Activated T-cell treated with anti-CD3 and anti-CD28 coated beads, Interleukin-2, amount 50 U/mL, for 1 hour (primary cell): ENCODE results near the gene C5orf58.
"Not testable (repeated sequence)": the region's sequence is repeated elsewhere in the genome, so short reads cannot be mapped to it uniquely, and the experiment has no call there.

Experiments
- DNase-seq: peaks from one replicate; pipeline ENCODE4 v3.0.0-alpha.2; 2020

C5orf58 gene

DNA sequence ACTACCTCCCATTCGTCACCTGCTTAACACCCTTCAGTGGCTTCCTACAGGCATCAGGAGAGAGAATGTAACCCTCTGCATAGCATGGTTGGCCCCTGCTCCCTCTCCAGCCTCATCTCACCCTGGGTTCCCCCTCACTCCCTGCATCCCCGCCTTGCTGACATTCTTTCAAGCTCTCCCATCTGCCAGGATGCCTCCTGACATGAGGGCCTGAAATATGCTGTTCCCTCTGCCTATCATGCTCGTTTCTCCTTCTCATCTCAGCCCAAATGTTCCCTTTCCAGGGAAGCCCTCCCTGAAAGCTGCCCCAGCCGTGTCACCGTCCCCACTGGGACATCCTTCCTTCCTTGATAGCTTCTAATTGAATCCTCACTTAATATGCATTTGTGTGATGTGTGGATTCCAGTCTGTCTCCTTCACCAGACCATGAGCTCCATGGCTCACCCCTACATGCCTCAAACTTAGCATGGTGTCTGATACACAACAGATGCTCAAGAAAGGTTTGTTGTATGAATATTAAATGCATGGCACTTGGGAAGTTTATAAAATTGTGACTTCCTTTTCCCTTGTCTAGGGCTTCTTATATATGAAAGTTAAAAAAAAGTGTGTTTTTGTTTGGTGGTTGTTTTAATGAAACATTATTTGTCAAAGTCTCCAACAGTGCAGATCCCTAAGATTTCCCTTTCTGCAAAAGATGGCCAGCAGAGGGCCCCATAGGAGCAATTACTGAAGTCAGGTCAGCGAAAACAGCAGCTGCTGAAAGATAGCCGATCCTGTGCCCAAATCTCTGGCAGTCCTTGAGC is 7.3 kb upstream of the C5orf58 start:
- DNase-seq = peak; percentile 75

DNA sequence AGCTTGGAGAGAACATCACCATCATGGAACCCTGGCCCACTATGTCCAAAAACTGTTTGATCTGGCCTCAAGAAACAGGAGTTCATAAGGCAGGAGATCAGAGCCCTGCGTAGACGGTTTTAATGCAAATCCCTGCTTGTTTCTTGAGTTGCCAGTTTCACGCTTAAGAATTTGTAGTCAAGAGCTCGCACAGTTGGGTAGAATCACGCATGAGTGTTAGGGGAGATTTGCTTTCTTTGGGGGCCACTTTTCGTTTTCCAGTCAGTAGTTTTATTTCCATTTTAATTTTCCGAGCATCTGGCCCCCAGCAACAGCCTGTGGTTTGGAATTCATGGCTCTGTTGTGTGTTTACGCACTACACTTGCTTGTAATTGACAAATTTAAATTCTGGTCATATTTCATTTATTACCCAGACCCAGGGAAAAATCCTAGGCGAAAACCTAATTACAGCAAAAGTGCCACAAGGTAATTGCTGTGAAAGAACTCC is 6.6 kb upstream of the C5orf58 start:
- no peak for DNase-seq

DNA sequence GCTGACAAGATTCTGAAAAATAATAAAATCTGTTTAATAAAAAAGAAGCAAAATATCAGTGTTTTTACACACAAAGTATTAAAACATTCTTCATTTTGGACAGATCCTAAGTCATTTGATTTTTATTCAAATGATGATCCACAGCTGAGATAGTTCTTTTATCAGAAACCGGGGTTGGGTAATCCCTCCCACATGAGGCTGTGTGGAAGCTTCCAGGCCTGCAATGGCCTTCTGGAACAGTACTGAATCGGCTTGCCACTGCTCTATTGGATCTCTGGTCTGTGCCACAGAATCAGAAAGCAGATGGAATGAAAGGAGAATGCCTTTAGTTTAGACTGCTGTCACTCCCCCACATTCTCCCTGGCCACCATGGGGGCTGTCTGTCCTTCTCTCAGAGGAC is 6.1 kb upstream of the C5orf58 start:
- no peak for DNase-seq

DNA sequence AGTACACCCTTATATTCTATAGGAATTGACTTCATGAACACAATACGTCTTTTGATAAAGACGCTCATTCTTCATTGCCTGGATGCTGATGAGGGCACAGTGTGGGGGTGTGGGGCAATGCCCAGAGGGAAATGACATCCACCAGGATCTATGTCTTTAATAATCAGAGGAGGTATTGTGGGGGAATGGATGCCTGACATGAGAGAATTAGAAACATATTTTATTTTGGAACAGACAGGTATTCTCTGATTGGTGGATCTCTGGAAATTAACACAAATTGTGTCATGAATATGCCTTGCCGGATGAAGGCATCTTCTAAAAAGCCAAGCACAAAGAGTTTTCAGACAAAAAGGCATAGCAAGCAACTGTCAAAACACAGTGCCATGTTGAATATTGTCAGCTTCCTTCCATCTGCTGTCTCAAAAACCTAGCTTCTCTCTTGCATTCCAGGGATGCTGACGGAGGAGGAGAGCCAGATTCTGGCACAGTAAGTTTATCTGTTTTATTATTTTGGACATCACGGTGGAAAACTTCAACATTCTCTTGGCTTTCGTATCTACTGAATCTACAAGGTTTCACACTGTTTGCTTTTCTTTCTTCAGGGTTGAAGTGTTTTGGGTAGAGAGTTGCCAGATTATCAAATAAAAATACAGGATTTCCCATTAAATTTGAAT is 3.9 kb upstream of the C5orf58 start:
- DNase-seq = no peak

DNA sequence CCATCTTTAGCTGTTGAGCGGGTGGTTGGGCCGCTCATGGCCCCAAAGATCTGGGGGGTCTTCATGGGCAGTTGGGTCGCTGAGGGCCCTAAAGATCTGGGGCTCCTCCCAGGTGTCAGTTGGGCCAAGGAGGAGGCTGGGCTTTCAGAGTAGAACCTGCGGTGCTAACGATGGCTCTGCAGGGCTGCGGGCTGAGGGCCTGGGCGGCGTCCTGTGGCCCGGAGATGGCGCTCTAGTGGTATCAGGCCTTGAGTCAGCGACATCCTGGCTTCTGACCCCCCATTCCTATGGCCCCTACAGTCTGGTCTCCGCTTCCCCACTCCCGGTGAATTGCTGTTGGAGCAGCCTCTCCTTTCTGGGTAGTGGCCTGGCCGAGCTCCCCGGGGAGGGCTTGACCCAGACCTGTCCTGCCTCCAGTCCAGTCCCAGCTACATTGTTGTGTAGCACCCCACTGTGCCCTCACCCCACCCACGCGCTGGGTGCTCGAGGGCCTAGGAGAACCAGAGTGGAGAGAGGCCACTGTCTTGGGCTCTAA is 640 bp downstream of the C5orf58 start:
- DNase-seq = no peak

DNA sequence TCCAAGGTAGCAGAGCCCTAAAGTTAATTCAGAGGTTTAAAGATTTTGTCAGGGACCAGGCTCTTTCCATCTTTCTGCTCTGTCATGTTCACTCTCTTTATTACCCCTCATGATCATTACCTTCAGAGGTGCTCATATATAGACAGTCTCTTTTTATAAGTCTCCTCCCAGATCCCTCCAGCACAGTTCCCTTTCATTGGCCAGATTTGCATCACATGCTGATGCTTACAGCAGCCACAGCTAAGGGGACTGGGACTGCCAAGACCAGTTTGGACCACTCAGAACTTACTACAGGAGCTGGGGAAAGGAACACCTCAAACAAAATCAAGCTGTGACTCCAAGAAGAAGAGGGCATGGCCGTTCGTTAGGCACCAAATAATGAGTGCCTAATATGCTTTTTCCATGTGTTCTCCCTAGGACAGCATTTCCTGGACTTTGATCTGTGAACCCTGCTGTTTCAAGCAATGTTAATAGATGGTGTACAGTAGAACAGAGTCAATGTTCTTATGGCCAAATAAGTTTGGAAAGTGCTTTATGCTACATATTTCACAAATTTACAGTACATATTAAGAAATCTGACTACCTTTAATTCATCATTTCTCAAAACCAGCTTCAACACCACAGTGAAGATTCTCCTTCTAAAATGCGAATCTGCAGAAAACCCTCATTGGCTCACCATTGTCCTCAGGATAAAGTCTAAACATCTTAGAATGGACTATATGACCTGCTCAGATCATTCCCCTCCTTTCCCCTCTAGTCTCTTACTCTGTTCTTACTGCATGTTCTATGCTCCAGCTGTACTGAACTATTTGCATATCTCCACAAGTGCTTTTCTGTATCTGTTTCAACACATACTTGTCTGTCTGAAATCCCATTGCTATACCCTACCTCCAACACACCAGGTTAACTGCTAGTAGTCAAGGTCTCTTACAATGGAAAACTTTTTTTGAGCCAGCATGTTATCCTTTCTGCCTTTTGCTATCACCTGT is 3.4 kb downstream of the C5orf58 start:
- DNase-seq = no peak

DNA sequence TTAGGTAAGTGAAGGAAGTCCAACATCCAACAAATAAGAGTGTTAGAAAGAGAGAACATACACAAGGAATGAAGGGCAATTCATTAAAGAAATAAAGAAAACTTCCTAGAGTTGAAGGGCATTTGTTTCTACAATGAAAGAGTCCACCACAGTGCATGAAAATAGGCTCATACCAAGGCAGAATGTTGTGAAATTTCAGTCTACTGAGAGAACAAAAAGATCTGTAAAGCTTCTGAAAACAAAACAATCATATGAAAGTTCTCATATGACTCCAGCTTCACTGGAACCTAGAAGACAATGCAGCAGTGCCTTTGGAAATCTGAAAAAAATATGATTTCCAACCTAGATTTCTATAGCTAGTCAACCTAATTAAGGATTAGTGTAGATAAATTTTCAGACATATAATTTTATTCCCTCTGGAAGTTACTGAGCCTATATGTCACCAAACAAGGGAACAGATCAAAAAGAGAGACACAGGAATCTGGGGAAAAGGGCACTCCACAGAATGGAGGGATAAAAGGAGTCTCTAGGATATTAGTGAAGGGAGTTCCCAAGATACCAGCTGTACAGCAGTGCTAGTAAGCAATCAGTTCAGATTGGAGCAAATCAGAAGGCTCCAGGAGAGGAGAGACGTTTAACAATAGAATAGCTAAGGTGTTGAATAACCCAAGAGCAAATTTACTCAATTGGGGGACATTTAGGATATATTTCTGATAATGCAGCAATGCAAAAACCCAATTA is 5.8 kb downstream of the C5orf58 start:
- DNase-seq = no peak

DNA sequence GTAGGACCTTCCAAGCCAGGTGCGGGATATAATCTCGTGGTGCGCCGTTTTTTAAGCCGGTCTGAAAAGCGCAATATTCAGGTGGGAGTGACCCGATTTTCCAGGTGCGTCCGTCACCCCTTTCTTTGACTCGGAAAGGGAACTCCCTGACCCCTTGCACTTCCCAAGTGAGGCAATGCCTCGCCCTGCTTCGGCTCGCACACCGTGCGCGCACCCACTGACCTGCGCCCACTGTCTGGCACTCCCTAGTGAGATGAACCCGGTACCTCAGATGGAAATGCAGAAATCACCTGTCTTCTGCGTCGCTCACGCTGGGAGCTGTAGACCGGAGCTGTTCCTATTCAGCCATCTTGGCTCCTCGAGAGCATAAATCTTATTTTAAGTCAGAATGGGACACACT is 12.7 kb downstream of the C5orf58 start:
- DNase-seq = not testable (repeated sequence)

DNA sequence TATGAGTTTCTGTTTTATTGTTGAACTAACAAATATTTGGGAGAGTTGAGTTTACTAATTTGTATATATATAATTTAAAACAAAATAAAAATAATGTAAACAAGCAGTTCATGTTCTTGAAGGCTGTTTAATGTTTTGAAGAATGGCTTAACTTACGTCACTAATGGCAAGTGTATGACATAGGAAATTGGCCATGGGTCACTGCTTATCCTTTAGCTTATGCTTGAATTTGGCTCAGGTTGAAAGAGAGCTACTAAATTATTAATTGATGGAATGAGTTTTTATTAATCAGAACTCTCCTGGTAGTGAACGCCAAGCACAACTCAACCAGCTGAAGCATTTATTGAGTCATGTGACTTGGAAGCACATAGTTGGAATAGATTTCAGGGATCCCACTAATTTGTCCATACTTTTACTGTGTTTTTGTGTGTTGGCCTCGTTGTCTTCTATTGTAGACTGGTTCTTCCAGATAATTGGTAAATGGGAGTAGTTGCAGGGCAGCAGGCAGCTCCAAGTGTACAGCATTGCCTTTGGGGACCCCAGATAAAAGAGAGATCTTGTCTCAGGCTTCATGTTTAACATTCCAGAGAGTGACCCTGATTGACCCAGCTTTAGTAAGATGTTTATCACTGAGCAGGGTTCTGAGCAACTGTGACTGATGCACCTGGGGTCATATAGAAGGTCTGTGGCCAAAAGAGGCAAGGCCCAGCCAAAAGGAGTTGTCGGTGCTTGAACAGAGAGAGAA is 13.5 kb downstream of the C5orf58 start:
- no peak for DNase-seq

DNA sequence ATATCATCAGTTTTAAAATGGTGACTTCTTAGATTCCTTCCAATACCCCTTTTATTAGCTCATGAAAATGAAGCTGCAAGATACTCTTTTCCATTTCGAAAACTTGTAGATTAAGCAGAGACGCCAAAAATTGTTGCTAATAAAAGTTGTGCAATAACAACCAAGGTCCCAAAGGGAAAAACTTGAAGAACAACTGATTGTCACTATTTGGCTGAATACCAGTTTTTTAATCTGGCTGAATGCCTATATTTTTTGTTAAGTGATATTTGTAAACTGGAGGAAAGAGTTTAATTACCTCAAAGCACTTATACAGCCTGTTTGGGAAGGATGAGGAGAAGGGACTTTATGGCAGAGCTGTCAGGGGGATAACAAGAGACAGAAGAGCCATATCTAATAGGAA is 14.6 kb downstream of the C5orf58 start:
- no peak for DNase-seq

DNA sequence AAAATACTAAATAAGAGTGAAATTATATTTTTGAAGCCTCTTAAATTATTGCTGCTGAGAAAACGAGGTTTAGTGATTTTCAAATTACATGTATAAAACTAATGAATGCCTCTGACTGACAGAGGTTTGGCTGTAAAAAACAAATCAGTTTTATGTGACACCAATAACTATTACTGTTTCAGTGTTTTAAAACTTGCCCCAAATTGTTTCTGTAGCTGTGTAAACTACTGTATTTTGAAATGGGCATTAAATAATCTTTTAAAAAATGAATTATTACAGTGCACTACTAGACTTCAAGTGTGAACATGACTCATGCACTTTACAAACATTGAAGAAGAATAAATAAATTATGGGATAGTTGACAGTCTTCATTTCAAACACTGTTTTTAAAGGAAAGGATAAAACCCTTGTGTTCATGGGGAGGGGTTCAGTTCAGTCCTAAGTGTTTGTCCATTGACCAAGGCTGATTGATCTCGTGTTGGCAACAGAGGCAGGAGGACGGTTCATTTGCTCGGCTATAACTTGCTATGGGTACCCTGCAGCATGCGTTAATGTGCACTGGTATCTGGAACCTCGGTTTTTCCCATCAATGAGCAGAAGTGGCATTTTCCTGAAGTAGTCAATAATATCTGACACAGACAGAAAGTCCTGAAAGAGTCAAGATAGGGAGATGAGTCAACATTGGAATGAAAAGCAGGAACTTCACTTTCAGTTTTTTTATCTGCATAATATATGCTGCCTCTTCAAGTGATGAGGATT is 15.6 kb downstream of the C5orf58 start:
- no peak for DNase-seq

DNA sequence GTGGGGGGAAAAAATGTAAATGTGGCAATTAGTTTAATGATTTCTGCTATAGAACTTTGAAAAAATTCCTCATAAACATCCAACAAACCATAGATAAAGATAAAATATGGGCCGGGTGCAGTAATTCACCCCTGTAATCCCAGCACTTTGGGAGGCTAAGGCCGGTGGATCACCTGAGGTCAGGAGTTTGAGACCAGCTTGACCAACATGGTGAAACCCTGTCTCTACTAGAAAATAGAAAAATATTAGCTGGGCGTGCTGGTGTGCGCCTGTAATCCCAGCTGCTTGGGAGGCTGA is 16.1 kb downstream of the C5orf58 start:
- not testable (repeated sequence) for DNase-seq

DNA sequence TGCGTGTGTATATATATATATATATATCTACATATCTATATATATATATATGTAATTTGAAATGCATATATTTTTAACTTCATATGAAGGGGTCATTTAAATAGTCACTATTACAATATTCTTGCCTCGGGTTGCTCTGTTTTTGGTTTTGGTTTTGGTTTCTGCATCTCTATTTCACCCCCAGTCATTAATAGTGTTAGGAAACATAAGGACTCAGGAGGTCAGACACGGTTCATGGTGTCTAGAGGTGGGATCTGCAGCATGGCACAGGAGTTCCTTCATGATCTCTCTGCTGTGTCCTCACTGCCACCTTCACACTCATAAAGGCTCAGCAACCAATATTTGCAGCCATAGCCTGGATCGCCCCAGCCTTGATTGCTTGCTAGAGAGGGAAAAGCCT is 16.6 kb downstream of the C5orf58 start:
- DNase-seq = no peak

DNA sequence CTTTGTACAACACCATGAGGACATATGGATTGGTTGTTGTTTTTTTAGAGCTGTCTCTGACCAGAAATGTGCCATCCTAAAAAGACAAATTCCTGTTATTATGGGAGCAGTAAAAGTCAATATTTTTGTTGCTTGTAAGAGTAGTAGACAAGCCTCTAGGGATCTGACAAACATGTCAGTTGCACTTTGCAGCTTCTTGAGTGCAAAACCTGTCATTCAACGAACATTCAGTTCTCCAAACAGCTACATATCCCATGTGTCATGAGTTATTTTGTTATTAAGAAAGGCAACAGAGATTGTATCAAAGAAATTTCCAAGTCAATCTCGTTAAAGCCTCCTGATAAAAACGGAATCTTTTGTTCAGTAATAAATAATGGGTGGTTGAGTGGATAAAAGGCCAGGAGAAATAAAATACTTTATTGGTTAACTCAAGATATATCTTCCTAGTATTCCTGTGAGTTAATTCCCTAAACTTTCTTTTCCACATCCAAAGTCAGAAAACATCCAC is 18.1 kb downstream of the C5orf58 start:
- no peak for DNase-seq

DNA sequence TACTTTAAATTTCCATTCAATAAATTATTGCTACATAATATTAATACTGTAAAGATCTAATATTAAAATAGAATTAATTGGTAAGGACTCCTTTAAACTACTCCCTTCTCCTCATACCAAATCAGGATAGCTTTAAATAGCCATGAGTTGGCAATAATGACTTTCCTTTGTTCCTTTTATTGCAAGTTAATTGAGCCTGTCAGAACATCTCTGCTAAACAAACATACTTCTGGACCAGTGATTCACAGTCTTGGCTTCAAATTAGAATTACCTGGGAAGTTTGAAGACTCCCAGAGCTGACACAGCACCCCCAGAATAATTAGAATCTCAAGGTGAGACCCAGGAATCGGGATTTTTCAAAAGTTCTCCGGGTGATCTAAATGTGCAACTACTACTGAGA is 18.7 kb downstream of the C5orf58 start:
- DNase-seq = no peak

DNA sequence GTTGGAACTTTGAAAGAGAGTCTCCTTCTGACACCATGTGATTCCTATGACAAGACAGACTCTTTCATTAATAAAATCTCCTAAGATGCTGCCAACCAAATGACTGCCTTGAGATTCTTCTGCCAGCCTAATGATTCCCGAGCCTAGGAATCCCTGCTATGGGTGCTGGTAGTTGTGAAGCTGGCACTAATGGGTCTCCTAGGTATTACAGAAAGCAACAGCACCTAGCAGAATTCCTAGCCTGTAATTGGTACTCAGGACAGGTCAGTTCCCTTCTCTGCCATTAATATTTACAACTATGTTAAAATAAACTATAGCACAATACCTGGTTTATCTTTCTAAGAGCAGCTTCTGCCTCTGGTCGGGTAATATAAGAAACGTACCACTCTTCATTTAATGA is 19.3 kb downstream of the C5orf58 start:
- DNase-seq = no peak

DNA sequence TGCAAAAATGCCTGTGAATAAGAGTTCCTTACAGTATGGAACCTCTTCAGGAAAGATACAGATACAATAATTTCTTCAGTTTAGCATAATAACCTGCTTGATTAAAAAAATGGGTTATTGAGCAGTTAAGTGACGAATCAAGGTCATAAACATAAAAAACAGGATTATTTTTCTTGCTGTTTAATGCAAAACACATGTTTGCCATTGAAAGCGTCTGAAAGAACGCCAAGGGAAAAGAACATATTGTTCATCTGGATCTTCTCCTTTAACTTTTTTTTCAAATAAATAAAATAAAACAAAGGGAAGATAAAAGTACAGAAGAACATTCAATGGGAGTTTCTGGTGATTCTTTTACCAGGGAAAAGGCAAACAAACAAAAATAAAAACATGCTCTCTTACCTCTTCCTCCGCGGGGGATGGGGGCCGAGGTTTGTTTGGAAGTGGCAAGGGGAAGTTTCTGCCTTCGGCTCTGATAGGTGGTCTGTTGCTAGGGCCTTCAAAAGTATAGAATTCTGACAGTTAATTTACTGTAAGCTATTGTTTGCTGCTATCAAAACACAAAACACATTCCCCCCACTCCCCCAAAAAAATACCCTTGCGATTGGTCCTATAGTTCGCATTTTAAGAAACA is 20.1 kb downstream of the C5orf58 start:
- no peak for DNase-seq

DNA sequence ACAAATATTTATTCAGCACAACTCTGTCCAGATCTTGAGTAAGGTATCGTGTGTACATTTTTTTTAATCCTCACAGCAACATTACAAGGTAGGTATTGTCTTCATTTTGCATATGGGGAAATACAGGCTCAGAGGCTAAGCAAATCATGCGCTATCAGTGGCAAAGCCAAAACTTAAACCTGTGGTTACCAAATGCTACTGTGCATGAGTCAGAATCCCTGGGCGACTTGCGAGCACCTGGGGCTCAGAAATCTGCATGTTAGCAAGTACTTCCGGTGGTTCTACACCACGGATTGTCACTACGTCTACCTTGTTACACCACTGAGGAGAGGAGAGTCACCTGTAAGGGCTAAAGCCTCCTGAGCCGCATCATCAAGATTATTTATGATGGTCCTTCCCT is 21.3 kb downstream of the C5orf58 start:
- peak; percentile 60 for DNase-seq

DNA sequence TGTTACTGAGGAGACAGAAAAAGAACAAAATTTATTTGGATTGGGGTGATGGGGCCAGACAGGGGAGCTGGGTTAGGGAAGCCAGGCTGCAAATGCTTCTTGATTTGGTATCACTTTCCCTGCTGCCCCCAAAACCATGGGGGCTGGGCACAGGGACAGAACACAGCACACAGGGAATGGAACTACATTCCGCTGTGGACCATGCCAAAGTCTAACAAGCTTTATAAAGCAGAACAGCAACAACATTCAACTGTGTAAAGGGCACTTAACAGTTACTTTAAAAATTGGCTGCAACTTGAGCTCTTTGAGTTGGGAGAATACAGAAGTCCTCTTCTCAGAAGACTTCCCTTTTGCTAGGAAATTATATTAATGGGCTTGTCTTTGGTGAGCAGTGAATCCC is 23.8 kb downstream of the C5orf58 start:
- DNase-seq = no peak

DNA sequence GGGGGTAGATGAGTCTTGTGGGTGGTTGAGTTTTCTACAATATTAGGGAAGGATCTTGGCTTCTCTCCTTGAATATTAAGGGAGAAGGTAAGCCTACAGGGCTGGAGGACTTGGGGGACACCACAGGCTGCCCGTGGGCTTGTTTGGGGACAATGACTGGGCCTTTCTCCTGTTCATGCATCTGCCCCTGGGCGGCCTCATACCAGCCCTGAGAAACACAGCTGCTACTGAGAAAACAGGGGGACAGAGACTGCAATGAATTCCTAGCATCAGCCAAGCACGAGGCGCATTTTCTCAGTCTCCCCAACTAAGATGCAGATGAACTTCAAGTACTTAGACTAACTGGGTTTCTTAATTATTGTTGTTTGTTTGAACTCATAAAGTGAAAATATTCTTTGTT is 24.6 kb downstream of the C5orf58 start:
- DNase-seq = no peak
